ENCODE data around the gene ABCC2. TPM values are rescaled to one million over a fixed set of nuclear protein-coding genes. Genes with fewer than 3 reads are reported as not detected.

Gene ABCC2
- total RNA-seq, 4 donors from 2014 or later = 1.3 to 4.2 (median 2.2) TPM

- TF ChIP-seq CTCF (IDR thresholded peaks at IDR 0.05; ENCODE audit: low read depth) = no peak
These were observed 98.9 kb downstream of the ABCC2 start for GRCh38 chr10:99881371-99881770.

- no peak for TF ChIP-seq CTCF (IDR thresholded peaks at IDR 0.05; ENCODE audit: low read depth)
These were observed 101.1 kb downstream of the ABCC2 start for GRCh38 chr10:99883523-99883922.

- TF ChIP-seq CTCF (IDR thresholded peaks at IDR 0.05; ENCODE audit: low read depth) = no peak
These were observed 106.2 kb downstream of the ABCC2 start for GRCh38 chr10:99888622-99889021.

GRCh38 chr10:99894613-99895012 lies 112.2 kb downstream of the ABCC2 start:
- no peak for TF ChIP-seq CTCF (IDR thresholded peaks at IDR 0.05; ENCODE audit: low read depth)

GRCh38 chr10:99895867-99896266 lies 113.4 kb downstream of the ABCC2 start:
- no peak for TF ChIP-seq CTCF (IDR thresholded peaks at IDR 0.05; ENCODE audit: low read depth)

Other genes with a start within 250 kb of the ABCC2 start
- not detected for gene NKX2-3, start 249.7 kb upstream of the ABCC2 start, total RNA-seq
- 10 to 100 TPM; 29.5 to 42.8 (median 32.2) TPM for gene SLC25A28, start 162.2 kb upstream of the ABCC2 start, total RNA-seq
- 1 to 10 TPM; 1.5 to 5.5 (median 2.8) TPM for gene ENTPD7, start 123.1 kb upstream of the ABCC2 start, total RNA-seq
- 10 to 100 TPM; 26.9 to 34.1 (median 31.9) TPM for gene COX15, start 50.5 kb upstream of the ABCC2 start, total RNA-seq
- 10 to 100 TPM; 39.2 to 71.8 (median 59.0) TPM for gene CUTC, start 50.4 kb upstream of the ABCC2 start, total RNA-seq
- gene DNMBP, start 227.3 kb downstream of the ABCC2 start, total RNA-seq = 10 to 100 TPM; 20.9 to 23.3 (median 21.5) TPM

All from subcutaneous adipose tissue (tissue), 4 donors.